ENCODE data around the gene BCLAF1. TPM values are rescaled to one million over a fixed set of nuclear protein-coding genes. Genes with fewer than 3 reads are reported as not detected.

Gene BCLAF1
- total and polyA plus RNA-seq, 9 of the 15 experiments (the other 6 are each of a cell fraction or from before 2014, with no cell fraction given) = 65.4 to 286 (median 165) TPM

GRCh38 chr6:136230219-136230853, 59.3 kb downstream of the BCLAF1 start (continued):
- TF ChIP-seq ZFPM2 (CRISPR knock-in tag; IDR thresholded peaks at IDR 0.05) = no peak
- no peak for TF ChIP-seq HIVEP1 (CRISPR knock-in tag; IDR thresholded peaks at IDR 0.05)
- no peak for TF ChIP-seq BCLAF1 (IDR thresholded peaks at IDR 0.05; ENCODE audit: borderline replicate concordance in 1 of 2, control insufficient read depth in 1 of 2, low read depth in 2 of 2, low read length in 1 of 2)
- 0 out of 2 replicates have a peak, but pooled peaks have one; percentile 13 for TF ChIP-seq PTTG1 (tag; IDR thresholded peaks at IDR 0.05; ENCODE audit: low read depth)
- no peak for TF ChIP-seq ZNF41 (CRISPR knock-in tag; conservative IDR thresholded peaks at IDR 0.05)
- TF ChIP-seq ZNF316 (IDR thresholded peaks at IDR 0.05) = peak; percentile 12; the same call in 1 of the 2 replicates
- no peak for TF ChIP-seq ZNF639 (CRISPR knock-in tag; conservative IDR thresholded peaks at IDR 0.05 in 1 of 2, IDR thresholded peaks at IDR 0.05 in 1 of 2)
- no peak for TF ChIP-seq ZBTB5 (IDR thresholded peaks at IDR 0.05)
- TF ChIP-seq ATF3 (IDR thresholded peaks at IDR 0.05) = peak; percentile 86
- no peak for TF ChIP-seq ATF3 (CRISPR knock-in tag; conservative IDR thresholded peaks at IDR 0.05)
- TF ChIP-seq CREM (IDR thresholded peaks at IDR 0.05; ENCODE audit: low read depth) = 0 out of 2 replicates have a peak, but pooled peaks have one; percentile 18
- TF ChIP-seq MAFG (tag; conservative IDR thresholded peaks at IDR 0.05) = peak; percentile 51
- no peak for TF ChIP-seq PREB (CRISPR knock-in tag; IDR thresholded peaks at IDR 0.05)
- peak; percentile 68; the same call in 1 of the 2 replicates for TF ChIP-seq HINFP (tag; conservative IDR thresholded peaks at IDR 0.05; ENCODE audit: low read depth)
- TF ChIP-seq ATF7 (IDR thresholded peaks at IDR 0.05) = peak; percentile 83
- no peak for TF ChIP-seq PTBP1 (IDR thresholded peaks at IDR 0.05; ENCODE audit: low read depth, low read length)
- no peak for TF ChIP-seq NFXL1 (CRISPR knock-in tag; IDR thresholded peaks at IDR 0.05)
